HG03025 (cell line): ENCODE data around the gene ENAH.
"Not testable (repeated sequence)": the region's sequence is repeated elsewhere in the genome, so short reads cannot be mapped to it uniquely, and the experiment has no call there.

Experiments
- ATAC-seq: cut with Tn5 transposase; IDR thresholded peaks from one replicate; pipeline ENCODE4 v1.9.1; 2021; ENCODE audit warnings: mild to moderate bottlenecking, moderate library complexity; ENCODE audit not compliant: unreplicated experiment, low FRiP score

Gene ENAH

DNA sequence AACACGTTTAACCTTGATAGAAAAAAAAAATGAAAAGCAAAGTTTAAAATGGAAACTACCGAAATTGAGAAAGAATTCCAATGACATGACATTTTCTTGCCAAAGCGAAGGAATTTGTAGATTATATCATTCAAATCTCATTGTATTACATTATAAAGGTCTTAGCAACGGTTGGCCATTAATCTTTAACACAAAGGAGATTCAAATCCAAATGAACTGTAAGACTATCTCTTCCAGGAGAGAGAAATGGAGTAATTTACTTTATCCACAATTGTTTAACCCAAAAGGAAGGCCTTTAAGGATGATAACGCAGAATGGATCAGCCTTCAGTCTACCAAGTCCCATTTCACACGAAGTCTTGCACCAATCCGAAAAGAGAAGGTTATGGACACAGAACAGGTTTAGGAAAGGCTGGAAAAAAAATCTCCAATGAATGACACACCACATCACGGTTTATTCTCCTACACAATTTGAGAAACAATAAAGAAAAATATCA, 1.5 kb downstream of the ENAH start:
- no peak for ATAC-seq

DNA sequence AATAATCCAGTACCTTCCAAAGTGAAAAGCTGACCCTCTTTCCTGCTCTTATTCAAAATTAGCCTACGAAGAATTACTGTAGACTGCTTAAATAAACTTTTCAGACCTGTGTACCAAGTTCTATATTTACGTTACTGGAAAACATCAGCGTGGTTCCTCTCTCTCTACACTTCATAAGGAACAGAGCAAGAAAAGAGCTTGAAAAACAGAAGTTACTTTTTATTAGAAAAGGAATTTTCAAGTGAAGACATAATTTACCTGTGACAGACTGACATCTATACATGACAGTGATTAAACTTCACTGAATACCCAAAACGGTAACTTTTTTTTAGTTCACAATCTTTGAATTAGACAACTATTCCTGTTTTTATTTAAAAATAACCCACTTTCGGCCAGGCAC, 2.7 kb downstream of the ENAH start:
- no peak for ATAC-seq

DNA sequence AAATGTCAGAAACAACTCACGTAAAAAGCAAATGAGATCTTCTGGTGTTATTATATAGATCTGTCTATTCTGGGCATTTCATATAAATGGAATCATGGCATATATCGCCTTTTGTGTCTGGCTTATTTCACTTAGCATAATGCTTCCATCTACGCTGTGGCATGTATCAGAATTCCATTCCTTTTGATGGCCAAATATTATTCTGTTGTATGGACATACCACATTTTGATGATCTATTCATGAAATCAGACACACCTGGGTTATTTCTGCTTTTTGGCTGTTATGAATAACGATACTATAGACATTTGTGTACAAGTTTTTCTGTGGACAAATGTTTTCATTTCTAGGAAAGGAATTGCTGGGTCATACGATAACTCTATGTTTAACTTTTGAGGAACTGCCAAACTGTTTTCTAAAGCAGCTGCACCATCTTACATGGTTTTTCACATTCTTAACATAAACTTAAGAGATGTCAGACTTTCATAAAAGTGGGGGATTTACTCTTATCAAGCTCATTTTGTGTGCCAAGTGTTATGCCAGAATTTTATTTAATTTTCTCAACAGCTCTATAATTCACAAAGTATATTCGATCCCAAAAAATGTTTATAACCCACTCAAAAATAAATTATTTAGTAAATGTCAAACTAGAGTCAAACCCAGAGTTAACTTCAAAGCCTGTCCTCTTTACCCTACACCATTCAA, 7.6 kb downstream of the ENAH start:
- ATAC-seq: no peak

DNA sequence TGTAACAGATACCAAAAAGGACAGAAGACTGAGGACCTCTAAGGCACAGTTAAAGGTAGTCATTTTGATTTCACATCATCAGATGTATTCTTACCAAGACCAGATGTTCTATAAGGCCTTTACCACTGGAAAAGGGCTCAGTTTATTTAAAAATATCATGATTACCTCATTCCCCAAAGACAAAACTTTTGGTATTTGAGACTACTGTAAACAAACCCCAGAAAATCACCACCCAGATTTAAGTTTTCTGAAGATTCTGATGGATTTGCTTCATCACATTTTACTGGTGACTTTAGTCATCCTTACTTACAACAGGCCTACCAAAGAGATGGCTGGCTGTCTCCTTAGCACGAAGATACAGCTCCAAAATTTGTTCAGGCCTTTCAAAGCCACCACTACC, 8.3 kb downstream of the ENAH start:
- ATAC-seq: no peak

DNA sequence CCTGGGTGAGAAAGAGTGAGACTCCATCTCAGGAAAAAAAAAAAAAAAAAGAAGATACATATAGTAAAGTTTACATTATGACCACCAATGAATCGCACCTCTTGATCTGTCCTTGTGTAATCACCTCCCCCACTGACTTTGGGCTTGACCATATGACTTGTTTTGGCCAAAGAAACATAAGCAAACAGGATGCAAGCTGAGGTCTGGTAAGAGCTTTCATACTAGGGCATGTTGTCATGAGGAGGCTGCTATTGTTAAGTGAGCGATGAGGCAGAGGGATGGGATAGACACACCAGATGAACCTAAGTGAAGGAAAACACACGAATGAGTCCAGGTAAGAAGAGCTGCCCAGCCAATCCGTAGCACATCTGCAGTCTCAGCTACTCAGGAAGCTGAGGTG, 10.7 kb downstream of the ENAH start:
- no peak for ATAC-seq

DNA sequence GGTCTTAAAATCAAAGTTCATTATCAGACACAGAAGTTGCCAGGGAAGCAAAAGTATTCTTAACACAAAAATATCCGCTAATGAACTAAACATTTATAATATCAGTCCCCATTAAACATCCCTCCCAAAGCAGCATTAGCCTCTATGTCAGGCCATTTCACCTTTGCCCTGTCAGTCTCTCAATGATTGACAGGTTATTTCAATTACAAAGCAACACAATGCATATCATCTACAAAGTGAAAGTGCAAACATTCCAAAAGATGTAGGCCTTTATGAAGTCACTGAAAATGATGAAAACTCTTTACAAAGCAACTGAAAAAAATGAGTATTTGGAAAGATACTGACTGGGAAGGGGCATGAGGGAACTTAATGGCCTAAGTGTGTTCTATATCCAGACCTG, 14.1 kb downstream of the ENAH start:
- no peak for ATAC-seq

DNA sequence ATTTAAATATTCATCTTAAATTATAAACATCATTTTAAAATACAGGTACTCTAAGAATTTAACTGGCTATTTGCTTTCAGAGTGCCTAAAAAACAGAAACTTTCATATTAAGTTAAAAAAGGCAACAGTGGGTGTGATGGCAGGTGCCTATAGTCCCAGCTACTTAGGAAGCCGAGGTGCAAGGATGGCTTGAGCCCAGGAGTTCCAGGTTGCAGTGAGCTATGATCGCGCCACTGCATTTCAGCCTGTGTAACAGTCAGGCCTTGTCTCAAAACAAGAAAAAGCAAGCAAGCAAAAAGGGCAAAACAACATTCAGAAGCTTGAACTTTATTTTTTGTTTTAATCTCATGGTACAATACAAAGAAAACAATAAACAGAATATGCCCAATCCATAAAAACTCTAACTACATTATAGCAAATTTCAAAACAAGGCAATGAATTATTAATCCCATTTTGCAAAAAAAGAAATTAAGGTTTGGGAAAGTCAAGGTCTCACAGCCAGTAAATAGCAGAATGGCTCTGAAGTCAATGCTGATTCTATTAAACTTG, 15.2 kb downstream of the ENAH start:
- no peak for ATAC-seq

DNA sequence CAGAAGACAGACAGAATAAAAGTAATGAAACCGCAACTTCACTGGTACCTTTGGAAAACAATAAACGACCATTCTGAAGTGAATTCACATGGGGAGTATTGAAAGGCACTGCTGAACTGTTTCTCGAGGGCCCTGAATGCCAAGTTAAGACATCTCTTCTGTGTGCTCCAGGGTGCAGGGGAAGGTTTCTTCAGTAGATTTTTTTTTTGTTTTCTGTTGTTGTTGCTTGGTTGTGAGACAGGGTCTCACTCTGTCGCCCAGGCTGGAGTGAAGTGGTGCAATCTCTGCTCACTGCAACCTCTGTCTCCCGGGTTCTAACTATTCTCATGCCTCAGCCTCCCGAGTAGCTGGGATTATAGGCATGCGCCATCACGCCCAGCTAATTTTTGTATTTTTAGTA, 15.9 kb downstream of the ENAH start:
- not testable (repeated sequence) for ATAC-seq

DNA sequence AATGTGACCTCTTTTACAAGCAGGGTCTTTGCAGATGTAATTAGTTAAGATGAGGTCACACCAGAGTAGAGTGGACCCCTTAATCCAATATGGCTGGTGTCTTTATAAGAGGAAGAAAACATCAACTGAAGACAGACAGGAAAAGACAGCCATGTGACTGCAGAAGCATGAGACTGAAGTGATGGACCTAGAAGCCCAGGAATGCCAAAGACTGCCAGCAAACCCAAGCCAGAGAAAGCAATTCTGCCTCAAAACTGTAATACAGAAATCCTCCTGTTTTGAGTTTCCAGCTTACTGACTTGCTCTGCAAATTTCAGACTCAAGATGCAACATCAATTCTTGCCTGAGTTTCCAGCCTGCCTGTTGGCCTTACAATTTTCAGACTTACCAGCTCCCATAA, 17.3 kb downstream of the ENAH start:
- no peak for ATAC-seq

DNA sequence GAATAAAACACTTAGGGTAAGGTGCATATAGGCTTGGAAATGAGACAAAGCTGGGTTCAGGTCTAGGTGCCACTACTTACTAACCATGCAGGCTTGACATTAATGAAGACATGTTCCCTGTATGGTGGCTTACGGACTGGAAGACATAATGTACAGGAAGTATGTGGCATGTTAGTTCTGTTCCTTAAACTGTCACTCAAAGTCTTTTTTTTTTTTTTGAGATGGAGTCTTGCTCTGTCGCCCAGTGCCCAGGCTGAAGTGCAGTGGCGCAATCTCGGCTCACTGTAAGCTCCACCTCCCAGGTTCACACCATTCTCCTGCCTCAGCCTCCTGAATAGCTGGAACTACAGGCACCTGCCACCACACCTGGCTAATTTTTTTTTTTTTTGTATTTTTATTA, 20.1 kb downstream of the ENAH start:
- not testable (repeated sequence) for ATAC-seq

DNA sequence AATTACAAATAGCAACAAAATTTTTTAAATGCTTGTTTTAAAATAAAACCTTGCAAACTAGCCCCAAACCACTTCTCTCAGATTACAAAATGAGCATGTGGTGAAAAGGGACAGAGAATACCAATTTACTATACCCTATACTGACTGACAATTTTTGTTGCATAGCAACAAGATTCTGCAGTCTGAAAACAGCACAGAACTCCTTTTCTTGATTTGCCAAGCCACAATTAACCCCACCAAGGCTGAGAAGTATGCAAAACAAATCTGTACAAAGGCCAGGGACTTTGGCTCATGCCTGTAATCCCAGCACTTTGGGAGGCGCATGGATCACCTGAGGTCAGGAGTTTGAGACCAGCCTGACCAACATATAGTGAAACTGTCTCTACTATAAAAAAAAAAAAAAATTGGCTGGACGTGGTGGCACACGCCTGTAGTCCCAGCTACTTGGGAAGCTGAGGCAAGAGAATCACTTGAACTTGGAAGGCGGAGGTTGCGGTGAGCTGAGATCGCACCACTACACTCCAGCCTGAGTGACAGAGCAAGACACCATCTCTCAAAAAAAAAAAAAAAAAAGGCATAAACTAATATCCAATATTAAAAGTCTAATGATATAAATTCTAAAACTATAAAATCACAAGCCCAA, 21.8 kb downstream of the ENAH start:
- no peak for ATAC-seq

DNA sequence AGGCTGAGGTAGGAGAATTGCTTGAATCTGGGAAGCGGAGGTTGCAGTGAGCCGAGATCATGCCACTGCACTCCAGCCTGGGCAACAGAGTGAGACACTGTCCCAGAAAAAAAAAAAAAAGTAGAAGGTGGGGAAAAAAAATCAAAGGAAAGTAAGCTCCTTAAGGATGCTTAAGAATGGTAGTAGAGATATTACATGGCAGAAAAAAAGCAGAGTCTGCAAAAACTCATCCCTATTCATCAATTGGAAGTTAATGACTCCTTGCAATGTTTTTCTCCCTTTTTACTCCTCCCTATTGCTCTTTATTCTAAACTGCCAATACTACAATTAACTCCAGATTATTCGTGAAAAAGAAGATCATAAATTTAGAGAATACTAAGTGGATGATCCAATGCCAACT, 23.4 kb downstream of the ENAH start:
- ATAC-seq: no peak

DNA sequence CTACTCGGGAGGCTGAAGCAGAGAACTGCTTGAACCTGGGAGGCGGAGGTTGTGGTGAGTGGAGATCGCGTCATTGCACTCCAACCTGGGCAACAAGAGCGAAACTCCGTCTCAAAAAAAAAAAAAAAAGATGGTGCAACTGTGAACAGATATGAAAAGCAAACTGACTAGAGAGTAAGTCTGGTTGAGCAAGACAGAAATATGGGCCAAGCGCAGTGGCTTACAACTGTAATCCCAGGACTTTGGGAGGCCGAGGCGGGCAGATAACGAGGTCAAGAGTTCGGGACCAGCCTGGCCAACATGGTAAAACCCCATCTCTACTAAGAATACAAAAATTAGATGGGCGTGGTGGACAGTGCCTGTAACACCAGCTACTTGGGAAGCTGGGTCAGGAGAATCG, 24.1 kb downstream of the ENAH start:
- ATAC-seq: not testable (repeated sequence)

DNA sequence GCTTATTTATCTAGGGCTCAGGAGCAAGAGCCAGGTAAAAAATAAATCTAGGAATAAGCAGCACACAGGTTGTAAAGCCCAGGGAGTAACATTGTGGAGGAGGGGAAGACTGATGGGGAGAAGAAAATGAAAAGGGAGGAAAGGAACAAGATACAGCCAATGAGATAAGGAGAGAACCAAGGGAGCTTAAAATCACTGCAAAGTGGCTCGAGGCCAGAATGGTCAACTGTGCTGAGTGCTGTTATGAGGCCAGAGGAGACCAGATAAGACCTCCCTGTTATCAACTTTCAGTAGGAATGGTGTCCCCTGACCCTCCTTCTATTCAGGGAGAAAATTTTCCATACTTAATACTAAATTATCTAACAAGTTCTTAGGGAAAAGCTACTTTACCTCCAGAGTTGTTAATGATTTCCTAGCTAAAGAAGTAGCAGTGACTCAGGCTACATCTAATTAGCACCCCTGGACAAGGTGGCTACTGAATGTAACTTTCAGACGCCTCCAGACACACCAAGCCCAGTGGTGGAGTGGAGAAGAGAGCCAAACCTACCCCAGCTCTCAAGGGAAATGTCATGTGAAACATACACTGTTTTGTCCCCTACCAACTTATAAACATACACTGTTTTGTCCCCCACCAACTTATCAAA, 25.5 kb downstream of the ENAH start:
- no peak for ATAC-seq

DNA sequence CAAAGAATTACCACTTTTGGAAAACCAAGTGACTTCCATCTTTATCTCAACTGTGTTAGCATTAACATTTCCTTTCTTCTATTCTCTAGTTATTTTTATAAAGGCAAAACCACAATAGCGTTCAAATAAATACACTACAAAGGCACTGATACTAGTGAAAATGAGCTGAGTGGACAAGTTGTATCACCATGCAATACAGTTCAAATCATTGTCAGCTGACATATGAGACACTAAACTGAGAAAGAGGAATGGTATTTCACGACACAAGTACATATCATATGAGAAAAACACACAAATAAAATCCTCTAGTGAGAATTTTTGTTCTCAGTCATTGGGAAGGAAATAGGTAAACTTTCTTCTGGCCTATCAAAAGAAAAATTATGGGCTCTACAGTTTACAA, 26.2 kb downstream of the ENAH start:
- no peak for ATAC-seq

DNA sequence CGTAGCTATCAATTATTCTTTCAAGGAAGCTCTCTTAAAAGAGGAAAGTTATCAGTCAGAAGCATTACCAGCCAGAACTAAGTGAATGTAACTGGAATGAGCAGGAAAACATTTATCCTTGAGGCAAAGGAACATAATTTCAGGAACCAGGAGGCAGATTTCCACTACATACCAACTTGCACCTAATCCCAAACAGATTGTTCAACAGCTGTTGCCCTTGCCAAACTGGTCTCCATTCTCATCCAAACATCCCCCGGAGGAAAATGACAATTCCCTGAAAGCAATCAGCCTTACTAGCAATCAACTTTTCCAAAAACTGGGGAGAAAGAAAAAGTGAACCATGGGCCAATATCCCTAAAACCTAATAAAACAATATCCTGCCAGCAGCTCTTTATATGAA, 35.0 kb downstream of the ENAH start:
- ATAC-seq: no peak

DNA sequence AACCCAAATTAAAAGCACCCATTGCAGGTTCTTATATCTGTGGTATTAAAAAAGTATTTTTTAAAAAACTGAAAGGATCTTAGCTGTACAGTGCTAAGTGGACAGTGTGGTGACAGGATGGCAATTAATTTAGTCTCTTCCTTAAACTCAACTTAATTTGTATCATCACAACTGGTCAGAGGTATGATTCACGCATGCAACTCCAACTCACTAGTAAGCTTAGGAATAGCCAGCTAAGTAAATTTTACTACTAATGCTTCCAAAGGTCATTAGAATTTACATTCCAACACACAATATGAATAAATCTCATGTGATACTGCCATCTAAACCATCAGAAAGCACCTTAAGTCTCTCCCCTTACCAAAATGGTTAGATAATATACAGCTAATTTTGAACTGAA, 35.4 kb downstream of the ENAH start:
- ATAC-seq: no peak

DNA sequence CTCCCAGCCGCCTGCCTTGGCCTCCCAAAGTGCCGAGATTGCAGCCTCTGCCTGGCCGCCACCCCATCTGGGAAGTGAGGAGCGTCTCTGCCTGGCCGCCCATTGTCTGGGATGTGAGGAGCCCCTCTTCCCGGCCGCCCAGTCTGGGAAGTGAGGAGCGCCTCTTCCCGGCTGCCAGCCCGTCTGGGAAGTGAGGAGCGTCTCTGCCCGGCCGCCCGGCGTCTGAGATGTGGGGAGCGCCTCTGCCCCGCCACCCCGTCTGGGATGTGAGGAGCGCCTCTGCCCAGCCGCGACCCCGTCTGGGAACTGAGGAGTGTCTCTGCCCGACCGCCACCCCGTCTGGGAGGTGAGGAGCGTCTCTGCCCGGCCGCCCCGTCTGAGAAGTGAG, 37.5 kb downstream of the ENAH start:
- ATAC-seq: not testable (repeated sequence)

DNA sequence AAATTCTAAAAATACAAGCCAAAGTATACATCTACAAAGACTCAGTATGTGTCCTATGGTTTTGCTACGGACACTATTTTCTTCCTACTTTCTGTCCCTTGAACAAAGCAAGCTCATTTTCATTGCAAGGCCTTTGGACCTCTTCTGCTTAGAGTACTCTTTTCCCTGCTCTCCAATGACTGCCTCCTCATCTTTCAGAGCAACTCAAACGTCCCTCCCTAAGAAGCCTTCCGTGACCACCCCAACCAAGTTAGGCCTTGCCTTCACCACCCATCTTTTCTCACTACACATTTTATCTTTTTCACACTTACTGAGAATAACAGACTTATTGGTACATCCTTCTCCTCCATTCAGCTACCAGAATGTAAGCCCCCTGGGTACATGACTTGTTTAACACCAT, 39.9 kb downstream of the ENAH start:
- ATAC-seq: no peak

DNA sequence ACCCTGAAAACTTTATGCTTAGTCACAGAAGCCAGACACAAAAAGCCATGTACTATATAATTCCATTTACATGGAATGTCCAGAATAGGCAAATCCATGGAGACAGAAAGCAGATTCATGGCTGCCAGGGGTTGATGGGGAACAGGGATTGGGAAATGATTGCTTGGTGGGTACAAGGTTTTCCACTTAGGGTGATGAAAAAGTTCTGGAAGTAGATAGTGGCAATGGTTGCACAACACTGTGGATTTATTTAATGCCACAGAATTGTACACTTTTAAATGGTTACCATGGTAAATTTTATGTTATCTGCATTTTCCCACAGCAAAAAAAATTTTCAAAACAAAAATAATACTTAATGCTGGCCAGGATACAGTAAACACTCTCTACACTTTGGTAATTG, 40.6 kb downstream of the ENAH start:
- no peak for ATAC-seq

DNA sequence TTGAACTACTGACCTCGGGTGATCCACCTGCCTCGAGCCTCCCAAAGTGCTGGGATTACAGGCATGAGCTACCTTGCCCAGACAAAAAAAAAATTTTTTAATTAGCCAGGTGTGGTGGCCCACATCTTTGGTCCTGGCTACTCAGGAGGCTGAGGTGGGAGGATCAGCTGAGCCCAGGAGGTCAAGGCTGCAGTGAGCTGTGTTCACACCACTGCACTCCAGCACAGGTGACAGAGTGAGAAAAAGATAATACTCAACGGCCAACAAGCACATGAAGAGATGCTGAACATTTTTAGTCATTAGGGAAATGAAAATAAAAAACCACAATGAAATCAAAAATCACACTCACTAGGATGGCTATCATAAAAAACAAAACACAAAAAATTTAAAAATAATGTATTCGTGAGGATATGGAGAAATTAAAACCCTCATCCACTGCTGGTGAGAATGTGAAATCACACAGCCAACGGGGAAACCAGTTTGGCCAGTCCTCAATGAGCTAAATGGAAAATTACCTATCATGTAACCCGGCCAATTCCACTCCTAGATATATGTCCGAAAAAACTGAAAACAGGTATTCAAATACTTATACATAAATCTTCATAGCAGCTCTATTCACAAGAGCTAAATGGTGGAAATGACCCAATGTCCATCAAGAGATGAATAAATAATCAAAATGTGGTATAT, 41.2 kb downstream of the ENAH start:
- ATAC-seq: no peak
